ENCODE data around the gene ZRSR2.
A peak's percentile ranks its signal among the peaks of the same experiment; 100 is the strongest.
"Not testable (repeated sequence)": the region's sequence is repeated elsewhere in the genome, so short reads cannot be mapped to it uniquely, and the experiment has no call there.

ZRSR2 gene

GRCh38 chrX:15789979-15790768, at the start of gene ZRSR2:
ZRSR2 (plus strand) TSS chrX:15790484; CDS start chrX:15790496, 12 bp downstream.
- DNase-seq (ENCODE audit: low spot score): peak; percentile 79

GRCh38 chrX:15744181-15744867, 46.0 kb upstream of the ZRSR2 start:
- no peak for DNase-seq (ENCODE audit: low spot score)

- DNase-seq (ENCODE audit: low spot score): no peak
Observed at GRCh38 chrX:15745179-15745578, 45.1 kb upstream of the ZRSR2 start.

GRCh38 chrX:15746651-15747050, 43.6 kb upstream of the ZRSR2 start:
- not testable (repeated sequence) for DNase-seq (ENCODE audit: low spot score)

GRCh38 chrX:15747626-15748173, 42.6 kb upstream of the ZRSR2 start:
- DNase-seq (ENCODE audit: low spot score): no peak

GRCh38 chrX:15748841-15749240, 41.4 kb upstream of the ZRSR2 start:
- DNase-seq (ENCODE audit: low spot score): no peak

- DNase-seq (ENCODE audit: low spot score): no peak
Observed at GRCh38 chrX:15749642-15750610, 40.4 kb upstream of the ZRSR2 start.

- no peak for DNase-seq (ENCODE audit: low spot score)
Observed at GRCh38 chrX:15750611-15751154, 39.6 kb upstream of the ZRSR2 start.

GRCh38 chrX:15751155-15751819, 39.0 kb upstream of the ZRSR2 start:
- DNase-seq (ENCODE audit: low spot score): no peak

- DNase-seq (ENCODE audit: low spot score): no peak
Observed at GRCh38 chrX:15755091-15755490, 35.2 kb upstream of the ZRSR2 start.

GRCh38 chrX:15758140-15758539, 32.1 kb upstream of the ZRSR2 start:
- DNase-seq (ENCODE audit: low spot score): no peak

- DNase-seq (ENCODE audit: low spot score): not testable (repeated sequence)
Observed at GRCh38 chrX:15759886-15760285, 30.4 kb upstream of the ZRSR2 start.

- no peak for DNase-seq (ENCODE audit: low spot score)
Observed at GRCh38 chrX:15761564-15762191, 28.6 kb upstream of the ZRSR2 start.

- no peak for DNase-seq (ENCODE audit: low spot score)
Observed at GRCh38 chrX:15769300-15769954, 20.9 kb upstream of the ZRSR2 start.

GRCh38 chrX:15781961-15782699, 8.2 kb upstream of the ZRSR2 start:
- no peak for DNase-seq (ENCODE audit: low spot score)

- no peak for DNase-seq (ENCODE audit: low spot score)
Observed at GRCh38 chrX:15785176-15785750, 5.0 kb upstream of the ZRSR2 start.

GRCh38 chrX:15786915-15787314, 3.4 kb upstream of the ZRSR2 start:
- no peak for DNase-seq (ENCODE audit: low spot score)

- DNase-seq (ENCODE audit: low spot score): no peak
Observed at GRCh38 chrX:15790769-15791290, 546 bp downstream of the ZRSR2 start.

- DNase-seq (ENCODE audit: low spot score): no peak
Observed at GRCh38 chrX:15797707-15798106, 7.4 kb downstream of the ZRSR2 start.

Data from left forelimb (tissue), 1 donor.